ENCODE data around the gene CALML3.

GRCh38 chr10:5565205-5565545 lies 40.4 kb downstream of the CALML3 start:
- TF ChIP-seq CTCF (conservative IDR thresholded peaks at IDR 0.05) = no peak
- TF ChIP-seq ZFX (IDR thresholded peaks at IDR 0.05) = no peak
